Ishikawa (cell line): ENCODE measurements around the gene LITAF.

Experiments used
- CEBPB ChIP-seq: IDR thresholded peaks from 2 replicates; pipeline ENCODE4 v1.6.1; 2012
- CREB1 ChIP-seq: IDR thresholded peaks from 2 replicates; pipeline ENCODE4 v1.6.1; 2012; ENCODE audit warnings: low read depth
- EP300 ChIP-seq: IDR thresholded peaks from 2 replicates; pipeline ENCODE4 v1.6.1; 2012; ENCODE audit warnings: borderline replicate concordance
- MAX ChIP-seq: IDR thresholded peaks from 2 replicates; pipeline ENCODE4 v1.6.1; 2012
- NFIC ChIP-seq: IDR thresholded peaks from 2 replicates; pipeline ENCODE4 v1.6.1; 2012
- RAD21 ChIP-seq: IDR thresholded peaks from 2 replicates; pipeline ENCODE4 v1.6.1; 2012; ENCODE audit warnings: low read depth
- REST ChIP-seq: IDR thresholded peaks from 2 replicates; pipeline ENCODE4 v1.6.1; 2012; ENCODE audit warnings: low read depth, mild to moderate bottlenecking
- TAF1 ChIP-seq: IDR thresholded peaks from 2 replicates; pipeline ENCODE4 v1.6.1; 2012; ENCODE audit warnings: low read depth, mild to moderate bottlenecking
- USF1 ChIP-seq: IDR thresholded peaks from 2 replicates; pipeline ENCODE4 v1.6.1; 2012
- ZBTB7A ChIP-seq: IDR thresholded peaks from 2 replicates; pipeline ENCODE4 v1.6.1; 2012; ENCODE audit warnings: low read depth

- no peak for TF ChIP-seq EP300
- no peak for TF ChIP-seq CEBPB
- no peak for TF ChIP-seq USF1
- TF ChIP-seq CREB1: no peak
- no peak for TF ChIP-seq TAF1
- TF ChIP-seq RAD21: no peak
- TF ChIP-seq ZBTB7A: no peak
- TF ChIP-seq REST: no peak
- TF ChIP-seq NFIC: no peak
- no peak for TF ChIP-seq MAX
These were observed 24.9 kb downstream of the LITAF start for GRCh38 chr16:11561856-11562255.
